Keratinocyte (primary cell): ENCODE results near the gene ZNF529. TPM values are rescaled to one million over a fixed set of nuclear protein-coding genes. Genes with fewer than 3 reads are reported as not detected.

ENCODE experiments used
- DNase-seq: peaks from one replicate; pipeline ENCODE4 v3.0.0-alpha.2; 2011; ENCODE audit warnings: low read depth, missing footprints, low spot score
- FAIRE-seq: peaks from 2 replicates; lab custom pipeline; 2011; peaks lifted over from hg19 to GRCh38; lab: Jason Lieb, UNC
- H2AFZ ChIP-seq: 2 replicates; pipeline ENCODE4 v1.6.0; 2012; ENCODE audit warnings: low read length, control low read depth, inconsistent platforms; ENCODE audit not compliant: control insufficient read depth
- H3K27ac ChIP-seq: 2 replicates; pipeline ENCODE4 v1.5.1; 2011; ENCODE audit warnings: low read length; ENCODE audit not compliant: control insufficient read depth, insufficient read depth
- H3K27me3 ChIP-seq: 3 replicates; pipeline ENCODE4 v1.6.0; 2011; ENCODE audit warnings: low read length; ENCODE audit not compliant: control insufficient read depth, insufficient read depth; ENCODE audit errors: extremely low read depth
- H3K36me3 ChIP-seq, 2 experiments: 2 replicates in 1 of 2; 3 replicates in 1 of 2; pipeline ENCODE4 v1.5.1; 2011; ENCODE audit warnings: low read length in 2 of 2, mild to moderate bottlenecking in 1 of 2; ENCODE audit not compliant: control insufficient read depth in 2 of 2, insufficient read depth in 2 of 2; ENCODE audit errors: extremely low read depth in 1 of 2
- H3K4me1 ChIP-seq: 3 replicates; pipeline ENCODE4 v1.5.1; 2011; ENCODE audit warnings: low read length; ENCODE audit not compliant: control insufficient read depth, insufficient read depth; ENCODE audit errors: extremely low read depth
- H3K4me2 ChIP-seq: 3 replicates; pipeline ENCODE4 v1.6.0; 2011; ENCODE audit warnings: low read depth, low read length; ENCODE audit not compliant: control insufficient read depth, insufficient read depth; ENCODE audit errors: extremely low read depth
- H3K4me3 ChIP-seq, 3 experiments: fragments of 200-600 bp in 1 of 3; sonication (generic) in 1 of 3; 2 replicates in 2 of 3; 3 replicates in 1 of 3; pipeline ENCODE4 v1.5.1; 2011 to 2016; ENCODE audit warnings: low read length in 3 of 3, mild to moderate bottlenecking in 3 of 3, control low read depth in 2 of 3, inconsistent platforms in 1 of 3, low read depth in 1 of 3, mixed read lengths in 1 of 3, mixed run types in 1 of 3, moderate library complexity in 1 of 3; ENCODE audit not compliant: control insufficient read depth in 2 of 3, insufficient read depth in 2 of 3; ENCODE audit errors: extremely low read depth in 1 of 3
- H3K79me2 ChIP-seq: 2 replicates; pipeline ENCODE4 v1.6.0; 2012; ENCODE audit warnings: low read length; ENCODE audit not compliant: control insufficient read depth, insufficient read depth
- H3K9ac ChIP-seq: 3 replicates; pipeline ENCODE4 v1.6.0; 2011; ENCODE audit warnings: low read length; ENCODE audit not compliant: control insufficient read depth, insufficient read depth; ENCODE audit errors: extremely low read depth
- H3K9me1 ChIP-seq: 3 replicates; pipeline ENCODE4 v1.6.0; 2011; ENCODE audit warnings: low read length; ENCODE audit not compliant: control insufficient read depth, insufficient read depth; ENCODE audit errors: extremely low read depth
- H3K9me3 ChIP-seq: 2 replicates; pipeline ENCODE4 v1.5.1; 2012; ENCODE audit warnings: low read depth, low read length; ENCODE audit not compliant: control insufficient read depth
- H4K20me1 ChIP-seq: 3 replicates; pipeline ENCODE4 v1.6.0; 2011; ENCODE audit warnings: low read length; ENCODE audit not compliant: control insufficient read depth, insufficient read depth; ENCODE audit errors: extremely low read depth
- EZH2 ChIP-seq: IDR thresholded peaks from one replicate; pipeline ENCODE4 v1.6.1; 2012; ENCODE audit warnings: inconsistent platforms, mild to moderate bottlenecking, low read length, moderate library complexity
- dilution Hi-C: fragments of 300-500 bp; cut with MboI; formaldehyde crosslinking; loops from one replicate; pipeline ENCODE4 v1.7.0; 2020; ENCODE audit warnings: low sequenced_read_pairs; ENCODE audit not compliant: extremely low pct_ligation_motif_present
- polyA plus RNA-seq, 5 experiments: library from polyadenylated mRNA; depleted of rRNA in 3 of 5; stranded (reverse) in 3 of 5; stranded (forward) in 1 of 5; unstranded in 1 of 5; fragments of >200 nt; gene quantifications; 1 replicate in 1 of 5; 2 replicates in 3 of 5; 3 replicates in 1 of 5; pipeline versions ENCODE4 v1.2.1 to v1.2.3, GENCODE V29; 2011 to 2012; ENCODE audit warnings: missing spikeins in 2 of 5, low read depth in 1 of 5, low replicate concordance in 1 of 5
- TF ChIP-seq, protein P1 (sequence below), 3 experiments: IDR thresholded peaks in 1 of 3; conservative IDR thresholded peaks in 1 of 3; optimal IDR thresholded peaks in 1 of 3; 2 replicates in 2 of 3; 3 replicates in 1 of 3; pipeline versions ENCODE3 to v1.5.1; 2011; ENCODE audit warnings: low read length in 3 of 3, mild to moderate bottlenecking in 3 of 3, moderate library complexity in 2 of 3, control low read depth in 1 of 3, inconsistent platforms in 1 of 3; ENCODE audit not compliant: insufficient read depth in 2 of 3; ENCODE audit errors: extremely low read depth in 1 of 3

Gene ZNF529
- polyA plus RNA-seq, 1 donor (not counting 4 experiments of a cell fraction or from before 2014, with no cell fraction given): 5.5 TPM

DNA sequence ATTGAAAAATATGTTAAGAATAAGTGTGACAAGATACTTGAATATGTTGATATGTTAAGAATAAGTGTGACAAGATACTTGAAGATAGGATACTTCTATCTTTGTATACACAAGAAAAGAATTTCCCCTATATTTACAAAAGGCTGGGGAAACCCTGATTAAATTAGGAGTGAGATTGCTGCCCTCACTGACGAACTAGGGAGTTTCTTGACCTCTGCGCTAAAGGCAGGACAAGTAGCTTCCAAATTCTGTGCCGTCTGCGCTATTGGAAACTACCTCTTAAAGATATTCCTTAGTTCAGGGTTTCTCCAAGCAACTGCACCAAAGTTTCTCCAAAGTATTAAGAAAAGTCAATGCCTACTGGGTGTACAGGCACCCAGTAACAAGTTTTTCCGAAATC is 45.8 kb downstream of the ZNF529 start:
- Histone ChIP-seq H3K4me2 (peak overlapping the region; percentile 98), H3K27ac (peak overlapping the region; percentile 88), H3K4me1 (peaks cover 6% of the 10 kb centered on the region), H3K27me3 (no peaks in the 10 kb centered on the region), H3K36me3 (peaks cover 5 to 7% of the 10 kb centered on the region in 2 experiments), H3K79me2 (peaks cover 40% of the 10 kb centered on the region), H4K20me1 (no peaks in the 10 kb centered on the region), H3K4me3 (peak overlapping the region; percentile 69 to 85 (median 83)), H2AFZ (no peak overlapping the region), H3K9me1 (no peaks in the 10 kb centered on the region), H3K9ac (peak overlapping the region; percentile 90), H3K9me3 (no peaks in the 10 kb centered on the region)
- FAIRE-seq: no peak
- DNase-seq: no peak
- dilution Hi-C loops: no loop called here
- TF ChIP-seq EZH2: no peak
- TF ChIP-seq, protein P1, sequence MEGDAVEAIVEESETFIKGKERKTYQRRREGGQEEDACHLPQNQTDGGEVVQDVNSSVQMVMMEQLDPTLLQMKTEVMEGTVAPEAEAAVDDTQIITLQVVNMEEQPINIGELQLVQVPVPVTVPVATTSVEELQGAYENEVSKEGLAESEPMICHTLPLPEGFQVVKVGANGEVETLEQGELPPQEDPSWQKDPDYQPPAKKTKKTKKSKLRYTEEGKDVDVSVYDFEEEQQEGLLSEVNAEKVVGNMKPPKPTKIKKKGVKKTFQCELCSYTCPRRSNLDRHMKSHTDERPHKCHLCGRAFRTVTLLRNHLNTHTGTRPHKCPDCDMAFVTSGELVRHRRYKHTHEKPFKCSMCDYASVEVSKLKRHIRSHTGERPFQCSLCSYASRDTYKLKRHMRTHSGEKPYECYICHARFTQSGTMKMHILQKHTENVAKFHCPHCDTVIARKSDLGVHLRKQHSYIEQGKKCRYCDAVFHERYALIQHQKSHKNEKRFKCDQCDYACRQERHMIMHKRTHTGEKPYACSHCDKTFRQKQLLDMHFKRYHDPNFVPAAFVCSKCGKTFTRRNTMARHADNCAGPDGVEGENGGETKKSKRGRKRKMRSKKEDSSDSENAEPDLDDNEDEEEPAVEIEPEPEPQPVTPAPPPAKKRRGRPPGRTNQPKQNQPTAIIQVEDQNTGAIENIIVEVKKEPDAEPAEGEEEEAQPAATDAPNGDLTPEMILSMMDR (optimal IDR thresholded peaks at IDR 0.05 in 1 of 3, IDR thresholded peaks at IDR 0.05 in 1 of 3, conservative IDR thresholded peaks at IDR 0.05 in 1 of 3; ENCODE audit: extremely low read depth in 1 of 3, insufficient read depth in 2 of 3, low read length in 3 of 3): no peak

DNA sequence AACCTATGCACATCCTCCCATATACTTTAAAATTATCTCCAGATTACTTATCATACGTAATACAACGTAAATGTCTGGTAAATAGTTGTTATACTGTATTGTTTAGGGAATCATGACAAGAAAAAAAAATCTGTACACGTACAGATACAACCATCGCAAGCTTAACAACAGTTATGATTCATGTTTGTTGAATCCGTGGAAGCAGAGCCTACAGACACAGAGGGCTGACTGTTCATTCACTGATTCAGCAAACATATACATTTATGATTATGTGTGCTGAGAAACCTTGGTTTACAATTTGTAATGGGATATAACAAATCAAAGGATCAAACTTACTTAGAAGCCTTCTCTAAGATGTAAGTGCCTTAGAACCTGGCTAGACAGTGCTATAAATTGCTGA is 46.5 kb downstream of the ZNF529 start:
- H3K79me2 ChIP-seq: peaks cover 43% of the 10 kb centered on the region
- FAIRE-seq (peak; percentile 48), DNase-seq (no peak)
- no peak for TF ChIP-seq EZH2
- TF ChIP-seq, protein P1 (optimal IDR thresholded peaks at IDR 0.05 in 1 of 3, IDR thresholded peaks at IDR 0.05 in 1 of 3, conservative IDR thresholded peaks at IDR 0.05 in 1 of 3; ENCODE audit: extremely low read depth in 1 of 3, insufficient read depth in 2 of 3, low read length in 3 of 3): no peak
- H3K36me3 ChIP-seq: peaks cover 5 to 7% of the 10 kb centered on the region in 2 experiments
- H2AFZ ChIP-seq: no peak overlapping the region
- dilution Hi-C loops: no loop called here
- no peaks in the 10 kb centered on the region for H3K9me3 ChIP-seq
- H3K27me3 ChIP-seq: no peaks in the 10 kb centered on the region
- H4K20me1 ChIP-seq: no peaks in the 10 kb centered on the region
- peak overlapping the region; percentile 6 for H3K27ac ChIP-seq
- peak overlapping the region; percentile 98 for H3K4me2 ChIP-seq
- H3K4me3 ChIP-seq: peak overlapping the region in 2 of 3 experiments; percentile 83 to 85
- H3K9me1 ChIP-seq: no peaks in the 10 kb centered on the region
- peaks cover 6% of the 10 kb centered on the region for H3K4me1 ChIP-seq
- no peak overlapping the region for H3K9ac ChIP-seq
